HG03135 (cell line): ENCODE results near the gene RNU5D-1.
"Not testable (repeated sequence)": the region's sequence is repeated elsewhere in the genome, so short reads cannot be mapped to it uniquely, and the experiment has no call there.

ENCODE experiments used
- ATAC-seq: cut with Tn5 transposase; IDR thresholded peaks from one replicate; pipeline ENCODE4 v1.9.1; 2021; ENCODE audit warnings: mild to moderate bottlenecking, moderate library complexity; ENCODE audit not compliant: unreplicated experiment

Gene RNU5D-1

DNA sequence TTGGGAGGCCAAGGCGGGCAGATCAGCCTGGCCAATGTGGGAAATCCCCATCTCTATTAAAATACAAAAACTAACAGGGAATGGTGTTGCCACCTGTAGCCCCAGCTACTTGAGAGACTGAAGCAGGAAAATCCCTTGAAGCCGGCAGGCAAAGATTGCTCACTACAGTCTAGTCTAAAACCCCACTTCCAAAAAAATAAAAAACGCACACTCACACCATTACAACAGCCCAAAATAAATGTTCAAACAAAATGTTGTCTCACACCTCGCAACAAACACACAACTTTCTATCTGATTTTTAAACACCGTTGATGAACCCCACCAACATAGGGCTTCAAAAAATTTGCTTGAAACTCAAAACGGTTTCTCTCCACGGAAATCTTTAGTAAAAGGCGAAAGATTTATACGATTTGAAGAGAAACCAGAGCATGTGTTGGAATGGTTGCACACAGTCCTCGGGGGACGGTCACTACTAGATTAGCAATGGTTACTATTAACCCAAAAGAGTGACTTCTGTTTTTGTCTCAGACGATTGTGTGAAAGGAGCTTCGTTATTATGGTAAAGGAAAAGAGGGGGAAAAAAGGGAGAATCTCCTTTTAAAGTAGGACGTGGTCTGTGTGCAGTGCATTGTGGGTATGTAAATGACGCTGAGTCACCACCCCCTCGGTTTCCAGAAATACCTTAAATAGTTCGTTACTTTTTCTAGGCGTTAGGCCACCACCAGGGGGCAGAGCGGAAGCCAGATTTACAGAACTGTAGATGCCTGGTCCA lies at the start of gene RNU5D-1:
TSS of gene RNU5D-1 (minus strand) at position 430 of the 772 bp plus-strand sequence.
- peak; percentile 69 for ATAC-seq

DNA sequence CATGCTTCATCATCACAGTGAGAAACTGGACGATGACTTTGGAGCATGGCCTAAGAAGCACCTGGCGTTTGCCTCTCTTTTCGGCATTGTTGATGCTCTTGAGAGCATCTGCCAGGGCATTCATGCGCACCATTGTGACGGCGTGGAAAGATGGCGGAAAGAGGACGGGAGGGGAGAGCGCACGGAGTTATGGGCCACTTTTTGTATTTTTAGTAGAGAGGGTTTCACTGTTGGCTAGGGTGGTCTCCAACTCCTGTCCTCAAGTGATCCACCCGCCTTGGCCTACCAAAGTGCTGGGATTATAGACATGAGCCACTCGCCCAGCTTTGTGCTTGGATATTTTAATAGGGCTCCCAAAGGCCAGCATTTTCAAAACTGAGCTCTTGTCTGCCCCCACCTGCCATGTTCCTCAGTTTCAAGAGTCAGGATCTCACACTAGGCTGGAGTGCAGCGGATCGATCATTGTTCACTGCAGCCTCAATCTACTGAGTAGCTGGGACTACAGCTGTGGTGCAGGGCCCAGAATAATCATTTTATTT lies 49.7 kb upstream of the RNU5D-1 start:
- ATAC-seq, result no peak

DNA sequence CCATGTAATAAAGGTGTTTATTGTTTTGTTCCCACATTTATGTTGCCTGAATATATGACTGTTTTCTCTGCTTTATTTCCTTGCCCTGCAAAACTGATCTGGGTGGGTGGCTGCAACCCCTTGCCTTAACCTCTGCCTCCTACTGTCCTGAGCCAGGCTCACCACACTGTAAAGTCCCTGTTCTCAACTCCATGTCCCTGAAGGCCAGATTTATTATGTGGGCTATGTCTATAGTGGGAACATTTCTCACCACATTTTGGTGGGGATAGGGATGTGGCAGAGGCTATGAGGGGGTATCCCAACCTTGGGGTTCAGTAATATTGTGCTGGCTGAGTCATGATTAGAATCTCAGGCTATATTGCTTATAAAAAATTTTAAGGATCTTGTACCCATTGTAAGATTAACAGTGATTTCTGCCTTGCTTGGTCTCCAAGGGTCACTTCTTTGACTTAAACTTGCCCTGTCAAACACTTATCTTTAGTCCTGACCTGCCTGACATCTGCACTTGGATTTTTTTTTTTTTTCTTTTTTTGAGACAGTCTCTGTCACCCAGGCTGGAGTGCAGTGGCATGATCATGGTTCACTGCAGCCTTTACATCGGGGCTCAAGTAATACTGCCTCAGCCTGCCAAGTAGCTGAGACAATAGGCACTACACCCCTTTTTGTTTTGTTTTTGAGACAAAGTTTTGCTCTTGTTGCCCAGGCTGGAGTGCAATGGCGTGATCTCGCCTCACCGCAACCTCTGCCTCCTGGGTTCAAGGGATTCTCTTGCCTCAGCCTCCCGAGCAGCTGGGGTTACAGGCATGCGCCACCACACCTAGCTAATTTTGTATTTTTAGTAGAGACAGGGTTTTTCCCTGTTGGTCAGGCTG lies 48.0 kb upstream of the RNU5D-1 start:
- no peak for ATAC-seq

DNA sequence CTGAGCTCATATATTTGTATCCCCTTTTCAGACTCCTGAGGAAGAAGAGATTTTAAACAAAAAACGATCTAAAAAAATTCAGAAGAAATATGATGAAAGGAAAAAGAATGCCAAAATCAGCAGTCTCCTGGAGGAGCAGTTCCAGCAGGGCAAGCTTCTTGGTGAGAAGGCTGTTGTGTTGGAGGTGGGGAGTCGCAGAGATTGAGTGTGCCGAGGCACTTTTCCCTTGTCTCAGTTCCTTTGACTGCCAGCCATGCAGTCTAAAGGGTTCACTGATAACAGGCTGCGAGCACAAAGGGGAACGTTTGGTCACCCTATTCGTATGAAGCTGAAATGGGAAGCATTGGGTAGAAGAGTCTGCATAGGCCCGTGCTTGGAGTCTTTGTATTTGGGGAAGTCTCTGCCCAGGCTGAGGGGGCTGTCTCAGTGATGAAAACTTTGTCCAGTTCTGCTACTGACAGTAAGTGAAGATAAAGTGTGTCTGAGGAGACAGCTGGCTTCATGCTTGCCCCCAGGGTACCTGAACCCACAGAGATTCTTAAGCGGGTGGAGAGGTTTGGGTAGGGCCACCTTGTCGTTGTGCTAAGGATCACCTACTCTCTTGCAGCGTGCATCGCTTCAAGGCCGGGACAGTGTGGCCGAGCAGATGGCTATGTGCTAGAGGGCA lies 47.1 kb upstream of the RNU5D-1 start:
- no peak for ATAC-seq

DNA sequence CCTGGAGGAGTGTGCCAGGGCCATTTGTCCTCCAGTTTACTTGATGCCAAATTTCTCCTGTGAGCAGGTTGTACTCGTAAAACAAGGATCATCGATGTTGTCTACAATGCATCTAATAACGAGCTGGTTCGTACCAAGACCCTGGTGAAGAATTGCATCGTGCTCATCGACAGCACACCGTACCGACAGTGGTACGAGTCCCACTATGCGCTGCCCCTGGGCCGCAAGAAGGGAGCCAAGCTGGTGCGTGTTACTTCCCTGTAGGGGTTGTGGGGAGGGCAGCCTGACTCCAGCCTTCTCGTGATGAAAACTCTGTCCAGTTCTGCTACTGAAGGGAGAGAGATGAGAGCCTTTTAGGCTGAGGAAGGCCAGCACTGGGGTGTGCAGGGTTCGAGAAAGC lies 46.6 kb upstream of the RNU5D-1 start:
- ATAC-seq, result no peak

DNA sequence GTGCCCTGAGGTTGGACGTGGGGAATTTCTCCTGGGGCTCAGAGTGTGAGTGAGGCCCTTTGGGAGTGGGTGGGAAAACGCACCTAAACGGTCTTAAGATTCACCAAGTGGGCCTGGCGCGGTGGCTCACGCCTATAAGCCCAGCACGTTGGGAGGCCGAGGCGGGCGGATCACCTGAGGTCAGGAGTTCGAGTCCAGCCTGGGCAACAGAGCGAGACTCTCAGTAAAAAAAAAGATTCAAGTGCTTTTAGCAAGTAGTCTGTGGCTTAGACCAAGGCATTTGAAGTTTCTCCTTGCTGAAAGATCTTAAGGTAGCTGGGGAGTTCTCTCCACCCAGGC lies 45.7 kb upstream of the RNU5D-1 start:
- ATAC-seq, result no peak

- ATAC-seq, result peak; percentile 9
Measured at GRCh38 chr1:44775930-44776729, 45.2 kb upstream of the RNU5D-1 start.

DNA sequence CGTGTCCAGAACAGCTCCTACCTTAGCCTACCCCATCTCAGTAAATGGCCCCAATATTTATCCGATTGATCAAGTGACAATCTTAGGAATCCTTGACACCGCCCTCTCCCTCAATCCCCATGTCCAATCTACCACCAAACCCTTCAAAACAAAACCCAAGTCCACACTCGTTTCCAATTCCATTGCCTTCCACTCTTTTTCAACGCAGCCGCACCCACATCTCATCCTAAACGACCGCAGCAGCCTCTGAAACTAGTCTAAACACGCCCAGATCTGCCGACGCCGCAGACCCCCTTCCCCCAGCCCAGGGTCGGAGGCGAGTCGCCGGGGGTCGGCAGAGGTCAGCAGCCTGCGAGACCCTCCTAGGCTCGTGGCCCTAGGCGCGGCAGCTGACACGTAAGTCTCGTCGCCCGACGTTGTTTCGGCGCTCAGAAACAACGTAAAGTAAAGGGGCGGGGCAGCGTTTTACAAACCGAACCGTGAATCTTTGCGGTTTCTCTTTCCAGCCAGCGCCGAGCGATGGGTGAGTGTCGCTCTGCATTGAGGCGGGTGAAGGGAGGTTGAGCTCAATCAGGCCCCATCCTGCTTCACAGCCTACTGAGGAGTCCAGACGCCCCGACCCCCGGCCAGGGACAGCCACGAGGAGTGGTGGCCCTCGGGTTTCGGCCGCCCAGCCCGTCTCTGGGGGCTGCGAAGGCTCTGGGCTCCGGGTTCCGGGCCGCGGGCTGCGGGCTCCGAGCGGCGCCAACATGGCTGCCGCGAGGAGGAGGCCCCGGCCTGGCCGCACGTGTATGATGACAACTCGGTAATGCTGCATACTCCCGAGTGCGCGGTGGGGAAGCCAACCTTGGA lies 44.3 kb upstream of the RNU5D-1 start, which contains the start of gene RPS8:
TSS of gene RPS8 (plus strand) at position 463 of the 852 bp plus-strand sequence. CDS start at position 520, 57 bp downstream.
- ATAC-seq, result peak; percentile 72

DNA sequence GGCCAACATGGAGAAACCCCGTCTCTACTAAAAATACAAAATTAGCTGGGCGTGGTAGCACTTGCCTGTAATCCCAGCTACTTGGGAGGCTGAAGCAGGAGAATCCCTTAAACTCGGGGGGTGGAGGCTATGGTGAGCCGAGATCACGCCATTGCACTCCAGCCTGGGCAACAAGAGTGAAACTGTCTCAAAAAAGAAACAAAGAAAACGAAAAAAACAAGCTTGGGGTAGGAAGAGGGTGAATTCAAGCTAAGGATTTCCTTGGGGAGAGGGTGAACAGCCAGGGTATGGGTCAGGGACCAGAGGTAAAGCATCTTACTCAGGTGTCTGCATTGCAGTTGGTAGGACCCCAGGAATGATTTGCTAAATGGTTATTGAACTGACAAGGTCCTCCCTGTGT lies 35.5 kb upstream of the RNU5D-1 start:
- ATAC-seq, result not testable (repeated sequence)

DNA sequence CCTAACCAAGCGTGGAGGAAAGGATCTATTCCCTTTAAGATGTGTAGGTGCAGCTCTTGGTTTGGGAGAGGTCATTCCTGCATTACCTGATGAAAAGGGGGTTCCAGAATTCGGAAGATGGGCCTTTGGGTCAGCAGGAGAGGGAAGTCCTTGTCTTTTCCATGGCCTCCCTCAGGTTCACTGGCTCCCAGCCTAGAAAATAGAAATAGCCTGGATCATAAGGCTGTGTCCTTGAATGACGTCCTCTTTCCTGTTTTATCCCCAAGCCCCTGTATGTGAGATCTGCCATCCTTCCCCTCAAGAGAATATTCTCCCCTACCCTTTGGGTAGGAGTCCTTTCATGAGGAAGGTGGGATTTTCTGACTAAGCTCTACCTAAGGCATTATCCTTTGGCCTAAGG lies 29.9 kb upstream of the RNU5D-1 start:
- no peak for ATAC-seq

DNA sequence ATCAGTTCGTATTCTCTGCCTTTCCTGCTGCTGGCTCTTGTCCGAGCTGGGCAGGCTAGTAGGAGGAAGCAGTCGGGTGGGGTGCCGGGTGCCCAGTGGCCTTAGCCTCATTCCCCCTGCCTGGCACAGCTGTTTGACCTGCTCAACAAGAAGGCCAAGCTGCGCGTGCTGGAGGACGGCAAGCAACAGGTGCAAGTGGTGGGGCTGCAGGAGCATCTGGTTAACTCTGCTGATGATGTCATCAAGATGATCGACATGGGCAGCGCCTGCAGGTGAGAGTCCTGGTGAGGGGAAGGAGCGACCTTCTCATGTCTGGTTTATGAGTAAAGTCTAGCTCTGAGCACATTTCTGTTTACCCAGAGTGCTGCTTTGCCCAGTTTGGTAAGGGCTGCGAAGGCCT lies 28.1 kb upstream of the RNU5D-1 start:
- no peak for ATAC-seq

GRCh38 chr1:44757420-44757819 lies 26.4 kb upstream of the RNU5D-1 start:
- ATAC-seq, result no peak

GRCh38 chr1:44747878-44748277 lies 16.9 kb upstream of the RNU5D-1 start:
- no peak for ATAC-seq

DNA sequence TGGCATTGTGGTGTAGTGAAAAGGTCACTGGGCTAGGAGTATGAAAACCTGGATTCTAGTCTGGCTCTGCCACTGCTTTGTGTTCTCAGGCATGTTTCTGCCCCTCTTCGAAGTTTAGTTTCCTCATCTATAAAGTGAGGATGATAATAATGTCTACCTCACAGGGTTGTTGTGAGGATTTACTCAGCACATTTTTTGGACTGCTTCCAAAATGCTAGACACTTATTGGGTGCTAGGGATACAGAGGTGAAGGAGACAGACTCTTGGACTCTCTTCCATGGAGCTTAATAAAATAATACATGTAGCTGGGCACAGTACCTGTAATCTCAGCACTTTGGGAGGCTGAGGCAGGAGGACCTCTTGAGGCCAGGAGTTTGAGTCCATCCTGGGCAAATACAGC lies 12.2 kb upstream of the RNU5D-1 start:
- ATAC-seq, result no peak

- ATAC-seq, result no peak
Measured at GRCh38 chr1:44740179-44740617, 9.2 kb upstream of the RNU5D-1 start.

DNA sequence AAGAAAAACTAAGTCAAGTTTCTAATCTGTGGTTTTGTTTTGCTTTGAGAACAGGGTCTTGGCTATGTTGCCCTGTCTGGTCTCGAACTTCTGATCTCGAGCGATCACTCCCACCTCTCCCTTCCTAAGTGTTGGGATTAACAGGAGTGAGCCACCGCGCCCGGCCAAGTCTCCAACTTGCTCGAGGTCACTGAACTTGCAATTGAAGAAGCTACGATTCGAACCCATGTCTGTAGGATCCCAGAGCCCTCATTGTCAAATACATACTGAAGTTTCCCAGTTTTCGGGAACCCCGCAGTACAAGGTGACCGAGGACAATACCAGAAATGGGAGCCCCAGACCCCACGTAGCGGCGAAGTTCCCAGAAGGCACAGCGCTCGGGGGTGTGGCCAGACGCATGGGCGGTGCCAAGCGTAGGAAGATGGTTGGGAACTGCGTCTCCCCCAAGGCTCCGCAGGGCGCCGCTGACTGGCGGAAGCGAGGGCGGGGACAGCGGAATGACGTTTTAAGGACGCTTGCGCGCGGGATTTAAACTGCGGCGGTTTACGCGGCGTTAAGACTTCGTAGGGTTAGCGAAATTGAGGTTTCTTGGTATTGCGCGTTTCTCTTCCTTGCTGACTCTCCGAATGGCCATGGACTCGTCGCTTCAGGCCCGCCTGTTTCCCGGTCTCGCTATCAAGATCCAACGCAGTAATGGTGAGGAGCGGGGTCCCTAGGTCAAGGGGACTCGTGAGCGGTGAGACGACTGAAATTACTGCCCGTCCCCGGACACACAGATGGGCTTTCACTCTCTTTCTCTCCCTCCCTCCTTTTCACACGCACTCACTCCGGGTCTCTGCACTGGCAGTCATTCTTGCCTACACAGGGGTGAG lies 8.6 kb upstream of the RNU5D-1 start, which contains the start of gene KIF2C:
TSS of gene KIF2C (plus strand) at position 531 of the 872 bp plus-strand sequence. CDS start at position 627, 96 bp downstream.
- ATAC-seq, result peak; percentile 96

- not testable (repeated sequence) for ATAC-seq
Measured at GRCh38 chr1:44738953-44739306, 8.0 kb upstream of the RNU5D-1 start.

DNA sequence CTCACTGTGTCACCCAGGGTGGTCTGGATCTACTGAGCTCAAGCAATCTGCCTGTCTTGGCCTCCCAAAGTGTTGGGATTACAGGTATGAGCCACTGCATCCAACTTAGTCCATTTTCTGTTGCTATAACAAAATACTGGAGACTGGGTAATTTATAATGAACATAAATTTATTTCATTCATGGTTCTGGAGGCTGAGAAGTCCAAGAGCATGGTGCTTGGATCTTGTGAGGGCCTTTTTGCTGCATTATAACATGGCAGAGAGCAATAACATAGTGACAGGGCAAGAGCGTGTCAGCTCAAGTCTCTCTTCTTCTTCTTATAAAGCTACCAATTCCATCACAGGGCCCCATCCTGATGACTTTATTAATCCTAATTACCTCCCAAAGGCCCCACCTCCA lies 5.0 kb upstream of the RNU5D-1 start:
- ATAC-seq, result no peak
